NCI-H1417 (cell line): ENCODE results near the gene MAOA.
"Not testable (repeated sequence)": the region's sequence is repeated elsewhere in the genome, so short reads cannot be mapped to it uniquely, and the experiment has no call there.

Source experiments
- DNase-seq, 3 experiments: peaks; one replicate each; lab custom pipeline; 2025; lab: John Stamatoyannopoulos, UW

The MAOA gene

DNA sequence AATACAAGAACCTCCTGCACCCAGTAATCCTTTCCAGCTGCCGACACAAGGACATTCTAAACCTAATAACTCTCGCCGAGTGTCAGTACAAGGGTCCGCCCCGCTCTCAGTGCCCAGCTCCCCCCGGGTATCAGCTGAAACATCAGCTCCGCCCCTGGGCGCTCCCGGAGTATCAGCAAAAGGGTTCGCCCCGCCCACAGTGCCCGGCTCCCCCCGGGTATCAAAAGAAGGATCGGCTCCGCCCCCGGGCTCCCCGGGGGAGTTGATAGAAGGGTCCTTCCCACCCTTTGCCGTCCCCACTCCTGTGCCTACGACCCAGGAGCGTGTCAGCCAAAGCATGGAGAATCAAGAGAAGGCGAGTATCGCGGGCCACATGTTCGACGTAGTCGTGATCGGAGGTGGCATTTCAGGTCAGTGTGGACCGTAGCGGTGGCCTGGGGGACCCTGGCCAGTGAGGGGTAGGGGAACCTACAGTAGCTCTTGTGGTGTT, at the start of gene MAOA:
TSS of gene MAOA (plus strand) at position 295 of the 490 bp plus-strand sequence. CDS start at position 338, 43 bp downstream.
- no peak for DNase-seq

DNA sequence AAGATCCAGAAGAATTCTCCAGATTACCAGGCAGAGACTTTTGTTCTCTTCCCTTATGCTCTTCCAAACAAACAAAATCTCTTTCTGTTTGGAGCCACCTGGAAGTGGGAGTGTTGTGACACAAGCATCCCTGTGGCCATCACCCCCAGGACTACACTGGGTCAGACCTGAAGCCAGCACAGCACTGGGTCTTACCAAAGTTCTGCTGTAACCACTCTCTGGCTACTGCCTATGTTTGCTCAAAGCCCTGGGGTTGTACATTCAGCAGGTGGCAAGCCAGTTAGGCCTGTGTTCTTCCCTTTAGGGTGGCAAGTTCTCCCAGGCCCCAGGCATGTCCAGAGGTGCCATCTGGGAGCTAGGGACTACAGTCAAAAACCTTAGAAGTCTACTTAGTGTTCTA, 43.7 kb upstream of the MAOA start:
- no peak for DNase-seq

- no peak for DNase-seq
These were observed 40.4 kb upstream of the MAOA start for GRCh38 chrX:43615660-43616059.

GRCh38 chrX:43618366-43619205, 37.5 kb upstream of the MAOA start:
- DNase-seq = no peak

DNA sequence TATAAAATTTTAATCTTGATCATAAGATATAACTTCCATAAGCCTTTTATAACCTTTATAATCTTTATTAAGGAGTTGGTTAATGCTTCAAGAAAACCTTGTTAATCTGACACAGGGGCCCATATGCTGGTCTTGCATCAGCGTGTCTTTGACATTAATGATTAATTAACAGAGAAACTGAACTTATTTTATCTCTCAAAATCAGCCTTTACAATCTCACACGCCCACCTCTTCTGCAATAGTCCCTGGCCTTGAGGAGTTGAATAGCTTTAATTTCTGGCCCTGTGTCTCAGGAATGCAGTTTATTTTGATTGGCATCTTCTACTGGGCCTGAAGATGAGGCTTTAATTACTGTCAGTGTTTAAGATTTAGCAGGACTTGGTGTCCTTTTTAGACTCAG, 36.2 kb upstream of the MAOA start:
- not testable (repeated sequence) for DNase-seq

DNA sequence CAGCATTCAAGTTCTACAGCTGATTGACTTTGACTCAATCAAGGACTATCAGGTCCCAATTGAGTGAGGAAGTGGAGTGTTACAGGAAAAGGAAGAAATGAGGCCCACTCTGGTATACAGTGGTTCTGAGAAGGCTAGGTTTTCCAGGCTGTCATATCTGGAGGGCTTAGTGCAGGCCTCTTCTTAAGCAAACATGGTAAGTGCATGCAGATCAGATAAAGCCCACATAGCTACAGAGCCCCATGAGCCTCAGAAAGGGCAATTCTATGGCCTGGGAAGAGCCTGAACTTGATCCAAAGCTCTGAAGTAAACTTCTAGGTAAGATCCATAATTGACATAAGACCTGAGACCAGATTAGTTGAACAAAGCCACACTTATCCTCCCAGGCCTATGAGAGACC, 29.0 kb upstream of the MAOA start:
- DNase-seq = no peak

GRCh38 chrX:43627669-43628068, 28.4 kb upstream of the MAOA start:
- DNase-seq = no peak

- no peak for DNase-seq
These were observed 26.9 kb upstream of the MAOA start for GRCh38 chrX:43629229-43629628.

GRCh38 chrX:43631841-43632240, 24.3 kb upstream of the MAOA start:
- no peak for DNase-seq

DNA sequence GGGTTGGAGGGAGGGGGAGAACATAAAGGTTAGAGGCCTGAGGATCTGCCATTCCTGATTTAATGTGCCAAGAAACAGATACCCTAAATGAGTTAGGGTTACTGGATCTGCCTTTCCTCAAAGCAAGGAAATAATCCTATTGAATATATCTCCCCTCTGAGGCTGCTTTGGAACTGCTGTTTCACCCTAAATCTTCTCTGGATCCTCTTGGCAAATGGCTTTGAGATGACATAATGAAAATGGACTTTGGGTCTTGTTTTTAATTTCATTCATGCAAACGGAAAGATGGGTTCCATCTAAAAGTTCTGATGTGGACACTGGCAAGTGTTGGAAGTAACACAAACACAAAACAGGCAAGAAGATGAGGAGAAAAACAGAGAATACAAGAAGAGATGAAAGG, 23.0 kb upstream of the MAOA start:
- no peak for DNase-seq

DNA sequence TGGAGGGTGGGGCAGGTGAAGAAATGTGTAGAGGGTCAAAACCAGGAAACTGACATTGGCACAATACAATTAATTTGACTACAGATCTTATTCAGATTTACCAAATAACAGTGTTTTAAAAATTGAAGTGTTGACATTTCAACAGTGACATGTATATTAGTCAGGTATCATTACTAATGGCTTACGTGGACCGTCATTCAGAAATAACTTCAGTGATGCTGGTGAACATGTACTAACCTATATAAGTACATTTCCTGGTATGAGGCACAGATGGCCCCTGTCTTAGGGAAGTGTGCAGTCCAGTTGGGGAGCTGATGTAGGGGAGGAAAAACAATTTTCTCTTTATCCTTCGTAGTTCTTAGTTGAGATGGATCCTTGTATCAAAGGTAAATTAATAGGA, 22.3 kb upstream of the MAOA start:
- DNase-seq = no peak

- DNase-seq = no peak
These were observed 15.6 kb upstream of the MAOA start for GRCh38 chrX:43640482-43640881.

- DNase-seq = no peak
These were observed 14.4 kb upstream of the MAOA start for GRCh38 chrX:43641691-43642090.

DNA sequence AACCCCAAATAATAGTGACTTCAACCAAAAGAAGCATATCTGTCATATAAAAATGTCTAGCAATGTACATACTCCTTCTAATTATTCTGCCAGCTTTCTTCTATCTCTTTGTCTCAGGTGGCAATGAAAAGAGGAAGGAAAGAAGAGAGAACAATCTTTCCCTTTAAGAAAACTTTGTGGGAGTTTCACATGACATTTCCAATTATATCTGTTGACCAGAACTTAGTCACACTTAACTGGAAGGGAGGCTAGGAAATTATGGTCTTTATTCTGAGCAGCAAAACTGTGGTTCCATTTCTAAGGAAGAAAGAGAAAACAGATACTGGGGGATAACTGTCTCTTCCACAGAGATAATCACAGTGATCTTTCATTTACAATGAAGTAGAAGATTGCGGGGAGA, 12.9 kb upstream of the MAOA start:
- DNase-seq = no peak

GRCh38 chrX:43643662-43644061, 12.4 kb upstream of the MAOA start:
- no peak for DNase-seq

GRCh38 chrX:43644124-43644701, 11.9 kb upstream of the MAOA start:
- no peak for DNase-seq

DNA sequence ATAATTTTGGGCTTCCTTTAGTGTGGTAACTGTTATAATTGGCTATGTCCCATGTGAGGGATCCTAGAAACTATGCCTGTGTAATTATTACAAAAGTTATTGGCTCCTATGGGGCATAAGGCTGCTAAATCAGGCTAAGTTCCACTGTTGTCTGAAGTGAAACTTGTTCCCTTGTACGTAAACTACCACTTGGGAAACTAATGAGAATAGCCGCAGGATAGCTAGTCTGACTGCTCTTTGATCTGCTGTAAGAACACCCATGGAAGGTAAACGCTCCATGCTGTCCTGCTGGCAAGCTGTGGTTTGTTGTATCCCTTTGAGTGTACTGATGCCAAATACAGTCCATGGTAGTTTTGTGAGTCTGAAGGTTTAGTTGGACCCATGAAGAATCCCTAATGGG, 9.3 kb upstream of the MAOA start:
- DNase-seq = no peak

- DNase-seq = peak; percentile 53 to 80 (median 65)
These were observed 1.5 kb upstream of the MAOA start for GRCh38 chrX:43654431-43655150.

DNA sequence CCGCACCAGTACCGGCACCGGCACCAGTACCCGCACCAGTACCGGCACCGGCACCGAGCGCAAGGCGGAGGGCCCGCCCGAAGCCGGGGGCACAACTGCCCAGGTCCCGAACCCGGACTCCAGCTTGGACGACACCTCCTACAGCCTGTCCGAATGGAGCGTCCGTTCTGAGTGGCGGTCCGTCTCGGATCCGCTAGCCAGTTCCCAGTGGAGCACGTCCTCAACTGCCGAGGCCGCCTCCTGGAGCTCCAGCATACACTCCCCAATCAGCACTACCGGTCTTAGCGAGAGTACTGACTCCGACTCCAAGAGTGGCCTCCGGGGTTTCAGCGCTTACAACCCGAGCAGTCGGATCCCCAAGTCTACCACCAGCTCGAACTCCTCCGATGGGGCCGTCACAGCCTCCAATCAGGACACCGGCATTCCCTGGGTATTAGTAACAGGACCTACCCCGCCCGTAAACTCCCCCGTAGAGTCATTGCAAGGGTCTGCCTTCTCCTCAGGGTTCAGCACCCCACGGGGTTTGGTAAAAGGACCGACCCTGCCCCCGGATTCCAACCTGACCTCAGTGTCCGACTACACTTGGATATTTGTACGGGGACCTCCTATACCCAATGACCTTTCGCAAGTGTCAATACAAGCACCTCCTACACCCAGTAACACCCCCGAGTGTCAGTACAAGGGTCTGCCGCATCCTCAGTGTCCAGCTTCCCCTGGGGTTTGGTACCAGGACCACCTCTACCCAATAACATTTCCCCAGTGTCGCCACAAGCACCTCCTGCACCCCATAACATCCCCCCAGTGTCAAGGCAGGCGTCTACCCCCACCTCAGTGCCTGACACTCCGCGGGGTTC, 721 bp upstream of the MAOA start:
- peak in 2 of 3 experiments; percentile 2 to 13 for DNase-seq

GRCh38 chrX:43657671-43658070, 1.6 kb downstream of the MAOA start:
- no peak for DNase-seq

DNA sequence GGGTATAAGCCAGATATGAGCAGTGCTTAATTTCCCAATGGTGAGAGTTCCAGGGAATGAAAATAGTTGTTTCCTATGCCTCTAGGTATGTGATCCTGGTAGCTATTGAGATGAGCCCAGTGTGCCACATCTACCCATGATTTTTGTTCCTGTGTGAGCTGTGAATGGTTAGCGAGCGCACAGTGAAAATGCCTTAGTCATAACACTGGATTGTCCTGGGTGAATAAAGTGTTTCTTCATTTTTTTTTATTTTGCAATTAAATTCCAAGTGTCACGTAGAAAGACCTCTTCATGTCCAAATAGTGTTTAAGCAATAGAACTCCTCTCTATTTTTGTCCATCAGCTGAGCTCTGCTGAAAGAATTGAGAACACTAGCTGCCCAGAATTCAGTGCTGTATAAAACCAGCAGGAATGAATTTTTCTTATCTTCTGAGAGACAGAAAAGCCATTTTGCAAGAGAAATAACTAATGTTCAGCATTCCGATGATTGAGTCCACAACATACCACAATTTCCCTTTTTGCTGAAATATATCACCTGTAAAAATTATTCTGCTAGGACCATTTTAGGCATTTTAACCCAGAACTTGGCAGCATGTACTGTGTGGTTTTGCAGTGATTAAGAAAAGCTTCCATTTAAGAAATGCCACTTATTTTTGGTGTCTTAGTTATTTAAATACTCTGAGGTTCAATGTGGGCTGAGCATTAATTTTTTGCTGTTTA, 5.6 kb downstream of the MAOA start:
- no peak for DNase-seq
